ENCODE data around the gene TRIM52. TPM values are rescaled to one million over a fixed set of nuclear protein-coding genes. Genes with fewer than 3 reads are reported as not detected.

Gene TRIM52
- total RNA-seq, 1 experiment from 2014 or later: 9.3 TPM

- Histone ChIP-seq H3K36me3 (ENCODE audit: control insufficient read depth, insufficient read depth, low read length) (no peaks in the 10 kb centered on the region; the same call in 1 of the 2 replicates), H3K9me3 (ENCODE audit: control insufficient read depth, insufficient read depth, low read depth, low read length) (no peaks in the 10 kb centered on the region), H3K27ac (ENCODE audit: low read length) (peak overlapping the region; percentile 68), H3K4me1 (ENCODE audit: control insufficient read depth, insufficient read depth, low read length) (peaks cover 8% of the 10 kb centered on the region), H3K4me3 (ENCODE audit: low read depth in 2 of 2, low read length in 2 of 2) (peak overlapping the region; percentile 65 to 94), H3K27me3 (ENCODE audit: control insufficient read depth, insufficient read depth, low read length) (no peaks in the 10 kb centered on the region)
- DNase-seq (ENCODE audit: low read depth, low spot score) (no peak), ATAC-seq (no peak)
- in situ Hi-C loops (cut with HindIII; ENCODE audit: low pct_unique_long_range_greater_than_20kb, low sequenced_read_pairs) (no loop called here), intact Hi-C loops (cut with micrococcal nuclease; ENCODE audit: unreplicated experiment) (no loop called here)
- CTCF ChIA-PET: no interaction called here
- POLR2A ChIA-PET: no interaction called here
- BruUV-seq (replicated peaks): no TSS peak
- no peak for TF ChIP-seq CTCF (IDR thresholded peaks at IDR 0.05)
- no peak for TF ChIP-seq POLR2AphosphoS5 (IDR thresholded peaks at IDR 0.05; ENCODE audit: low read depth, low read length)
- no peak for TF ChIP-seq TCF7L2 (IDR thresholded peaks at IDR 0.05; ENCODE audit: low read depth, low read length)
- no peak for TF ChIP-seq REST (IDR thresholded peaks at IDR 0.05; ENCODE audit: insufficient read depth in 1 of 2, low read depth in 2 of 2, low read length in 1 of 2)
- no peak for TF ChIP-seq SIN3A (IDR thresholded peaks at IDR 0.05; ENCODE audit: borderline replicate concordance, insufficient read depth, low read depth, low read length)
These were observed 42.2 kb downstream of the TRIM52 start for GRCh38 chr5:181218795-181219124.

GRCh38 chr5:181217803-181218062 is 43.2 kb downstream of the TRIM52 start:
- peak overlapping the region; percentile 65 to 94 for H3K4me3 ChIP-seq (ENCODE audit: low read depth in 2 of 2, low read length in 2 of 2)
- in situ Hi-C loops (cut with HindIII; ENCODE audit: low pct_unique_long_range_greater_than_20kb, low sequenced_read_pairs): no loop called here
- H3K27ac ChIP-seq (ENCODE audit: low read length): peak overlapping the region; percentile 58
- no peaks in the 10 kb centered on the region for H3K36me3 ChIP-seq (ENCODE audit: control insufficient read depth, insufficient read depth, low read length)
- DNase-seq (ENCODE audit: low read depth, low spot score) (no peak), ATAC-seq (peak; percentile 19)
- CTCF ChIA-PET: no interaction called here
- BruUV-seq (replicated peaks): no TSS peak
- intact Hi-C loops (cut with micrococcal nuclease; ENCODE audit: unreplicated experiment): no loop called here
- no peaks in the 10 kb centered on the region for H3K9me3 ChIP-seq (ENCODE audit: control insufficient read depth, insufficient read depth, low read depth, low read length)
- POLR2A ChIA-PET: no interaction called here
- H3K27me3 ChIP-seq (ENCODE audit: control insufficient read depth, insufficient read depth, low read length): no peaks in the 10 kb centered on the region
- peaks cover 8% of the 10 kb centered on the region for H3K4me1 ChIP-seq (ENCODE audit: control insufficient read depth, insufficient read depth, low read length)
- TF ChIP-seq SIN3A (IDR thresholded peaks at IDR 0.05; ENCODE audit: borderline replicate concordance, insufficient read depth, low read depth, low read length): no peak
- no peak for TF ChIP-seq REST (IDR thresholded peaks at IDR 0.05; ENCODE audit: insufficient read depth in 1 of 2, low read depth in 2 of 2, low read length in 1 of 2)
